Kidney (tissue), 2 donors: ENCODE results near the gene HAO1. TPM values are rescaled to one million over a fixed set of nuclear protein-coding genes. Genes with fewer than 3 reads are reported as not detected.

Source experiments
- polyA plus RNA-seq: library from polyadenylated mRNA; stranded (reverse); fragments of 350-450 nt; fragmentation: Illumina TruSeq; extraction: RNeasy Lipid Tissue Mini Kit (QIAGEN cat#74804); gene quantifications from one replicate; pipeline ENCODE4 v1.2.3, GENCODE V29; 2014; ENCODE audit warnings: low read depth, low replicate concordance; ENCODE audit not compliant: insufficient read depth
- total RNA-seq: library from RNA; stranded (reverse); fragmentation: NEBNext Ultra II Directional; extraction: Animal tissue kit (Norgen Biotek cat#: 25700); gene quantifications from one replicate; pipeline ENCODE4 v1.2.1, GENCODE V29; 2021
- donor health status: DM: yes; HTN: yes; CAD: no.

HAO1 gene
- total and polyA plus RNA-seq, 2 donors from 2014 or later = 0.86 TPM; not detected in 1

Other genes with a start within 250 kb of the HAO1 start
- 90.8 TPM for gene TMX4, start 79.3 kb upstream of the HAO1 start, total RNA-seq
- gene TMX4, start 79.3 kb upstream of the HAO1 start, polyA plus RNA-seq = 20.7 TPM
- gene PLCB1, start 191.8 kb upstream of the HAO1 start, total RNA-seq = 107 TPM
- gene PLCB1, start 191.8 kb upstream of the HAO1 start, polyA plus RNA-seq = 9.4 TPM